K562 (cell line): ENCODE data around the gene TOR1B. TPM values are rescaled to one million over a fixed set of nuclear protein-coding genes. Genes with fewer than 3 reads are reported as not detected.

ENCODE experiments used
- ARID4B ChIP-seq: sonication (generic); formaldehyde crosslinking; IDR thresholded peaks from 2 replicates; pipeline ENCODE4 v1.8.0; 2022; ENCODE audit warnings: mild to moderate bottlenecking, missing genetic modification reagents
- CEBPG ChIP-seq, 3 experiments: fragments of 200-800 bp in 1 of 3; sonication (Bioruptor generic) in 1 of 3; sonication (generic) in 1 of 3; formaldehyde crosslinking in 1 of 3; IDR thresholded peaks in 2 of 3; conservative IDR thresholded peaks in 1 of 3; 2 replicates each; pipeline versions ENCODE4 v1.6.1 to v1.8.0; 2016 to 2022; ENCODE audit warnings: missing compliant biosample characterization in 2 of 3, missing genetic modification characterization in 2 of 3, mild to moderate bottlenecking in 1 of 3, missing genetic modification reagents in 1 of 3
- FOXA3 ChIP-seq, 2 experiments: fragments of 450-650 bp in 1 of 2; sonication (generic) in 1 of 2; formaldehyde crosslinking; IDR thresholded peaks in 1 of 2; conservative IDR thresholded peaks in 1 of 2; 2 replicates each; pipeline versions ENCODE4 v1.4.0 to v1.8.0; 2020 to 2022; ENCODE audit warnings: mild to moderate bottlenecking in 2 of 2, missing genetic modification reagents in 1 of 2
- JUNB ChIP-seq: fragments of 450-650 bp; formaldehyde crosslinking; conservative IDR thresholded peaks from 2 replicates; pipeline ENCODE4 v1.4.0; 2020; ENCODE audit warnings: mild to moderate bottlenecking
- KDM1A ChIP-seq, 2 experiments: fragments of 450-650 bp; IDR thresholded peaks; 2 replicates each; pipeline ENCODE4 v1.6.1; 2016; ENCODE audit warnings: mild to moderate bottlenecking in 2 of 2
- OTX1 ChIP-seq: fragments of 450-650 bp; formaldehyde crosslinking; IDR thresholded peaks from 2 replicates; pipeline ENCODE4 v1.4.0; 2022; ENCODE audit warnings: mild to moderate bottlenecking
- PRMT5 ChIP-seq: sonication (generic); formaldehyde crosslinking; IDR thresholded peaks from 2 replicates; pipeline ENCODE4 v1.5.0; 2020; ENCODE audit warnings: missing genetic modification reagents
- TOE1 ChIP-seq, 2 experiments: fragments of 450-650 bp in 1 of 2; sonication (generic) in 1 of 2; formaldehyde crosslinking in 1 of 2; IDR thresholded peaks; 2 replicates each; pipeline versions ENCODE4 v1.7.1 to v1.8.0; 2016 to 2022; ENCODE audit warnings: borderline replicate concordance in 2 of 2, mild to moderate bottlenecking in 2 of 2, antibody characterized with exemption in 1 of 2, inconsistent platforms in 1 of 2, low read depth in 1 of 2, missing genetic modification reagents in 1 of 2, moderate library complexity in 1 of 2
- ZBTB34 ChIP-seq: fragments of 250-450 bp; sonication (Bioruptor Pico); IDR thresholded peaks from 2 replicates; pipeline ENCODE4 v1.8.0; 2021; ENCODE audit warnings: mild to moderate bottlenecking, moderate library complexity
- ZBTB43 ChIP-seq: sonication (generic); formaldehyde crosslinking; IDR thresholded peaks from 2 replicates; pipeline ENCODE4 v1.8.0; 2023; ENCODE audit warnings: mild to moderate bottlenecking, missing genetic modification reagents
- ZFX ChIP-seq: sonication (generic); formaldehyde crosslinking; IDR thresholded peaks from 2 replicates; pipeline ENCODE4 v1.8.0; 2022; ENCODE audit warnings: mild to moderate bottlenecking, missing genetic modification reagents, moderate library complexity
- ZNF124 ChIP-seq: sonication (generic); formaldehyde crosslinking; IDR thresholded peaks from 2 replicates; pipeline ENCODE4 v1.8.1; 2022; ENCODE audit warnings: missing genetic modification reagents
- ZNF518B ChIP-seq: fragments of 250-450 bp; sonication (Bioruptor Pico); IDR thresholded peaks from 2 replicates; pipeline ENCODE4 v1.5.0; 2021; ENCODE audit warnings: mild to moderate bottlenecking, moderate library complexity
- ZNF75A ChIP-seq: fragments of 450-650 bp; formaldehyde crosslinking; IDR thresholded peaks from 2 replicates; pipeline ENCODE4 v1.4.0; 2020; ENCODE audit warnings: mild to moderate bottlenecking
- polyA plus RNA-seq, 8 experiments: library from polyadenylated mRNA; depleted of rRNA in 4 of 8; stranded (reverse) in 5 of 8; unstranded in 3 of 8; fragments of >200 nt; fragmentation: Nextera tagmentation in 2 of 8; fragmentation: Illumina TruSeq in 1 of 8; extraction: Ambion mirVana in 2 of 8; extraction: Trizol in 1 of 8; gene quantifications; 2 replicates each; pipeline versions ENCODE4 v1.2.1 to v1.2.3, GENCODE V29; 2011 to 2014; ENCODE audit warnings: inconsistent platforms in 1 of 8, missing spikeins in 1 of 8
- total RNA-seq, 7 experiments: library from RNA; depleted of rRNA in 6 of 7; stranded (reverse); fragments of >200 nt in 6 of 7; fragmentation: Illumina TruSeq in 2 of 7; extraction: Trizol in 2 of 7; gene quantifications; 2 replicates each; pipeline versions ENCODE4 v1.2.1 to v1.2.3, GENCODE V29; 2011 to 2021; ENCODE audit warnings: low replicate concordance in 1 of 7

The TOR1B gene
- total and polyA plus RNA-seq, 9 of the 15 experiments (the other 6 are each of a cell fraction or from before 2014, with no cell fraction given): 4.2 to 36.5 (median 24.6) TPM

GRCh38 chr9:129776938-129777768 is 25.8 kb upstream of the TOR1B start (continued):
- TF ChIP-seq ARID4B (CRISPR knock-in tag) (no peak), ZBTB43 (CRISPR knock-in tag) (peak; percentile 91), ZBTB34 (CRISPR knock-in tag) (no peak), ZNF518B (CRISPR knock-in tag) (no peak), PRMT5 (CRISPR knock-in tag) (no peak), ZNF75A (CRISPR knock-in tag) (no peak), KDM1A (IDR thresholded peaks at IDR 0.05) (no peak), ZNF124 (CRISPR knock-in tag) (no peak), ZFX (CRISPR knock-in tag) (peak; percentile 65), OTX1 (CRISPR knock-in tag) (peak; percentile 78), JUNB (peak; percentile 97), TOE1 (IDR thresholded peaks at IDR 0.05; ENCODE audit: borderline replicate concordance) (peak; percentile 93), TOE1 (CRISPR knock-in tag; IDR thresholded peaks at IDR 0.05; ENCODE audit: borderline replicate concordance, low read depth) (no peak), FOXA3 (CRISPR knock-in tag; conservative IDR thresholded peaks at IDR 0.05 in 1 of 2, IDR thresholded peaks at IDR 0.05 in 1 of 2) (peak in 1 of 2 experiments; percentile 22; a peak in 1 of 4 replicates), CEBPG (CRISPR knock-in tag; IDR thresholded peaks at IDR 0.05) (peak; percentile 54; the same call in 1 of the 2 replicates), CEBPG (tag; conservative IDR thresholded peaks at IDR 0.05 in 1 of 2, IDR thresholded peaks at IDR 0.05 in 1 of 2) (peak; percentile 62 to 69; a peak in 3 of 4 replicates)
